ENCODE results near the gene POGLUT2.

The POGLUT2 gene

DNA sequence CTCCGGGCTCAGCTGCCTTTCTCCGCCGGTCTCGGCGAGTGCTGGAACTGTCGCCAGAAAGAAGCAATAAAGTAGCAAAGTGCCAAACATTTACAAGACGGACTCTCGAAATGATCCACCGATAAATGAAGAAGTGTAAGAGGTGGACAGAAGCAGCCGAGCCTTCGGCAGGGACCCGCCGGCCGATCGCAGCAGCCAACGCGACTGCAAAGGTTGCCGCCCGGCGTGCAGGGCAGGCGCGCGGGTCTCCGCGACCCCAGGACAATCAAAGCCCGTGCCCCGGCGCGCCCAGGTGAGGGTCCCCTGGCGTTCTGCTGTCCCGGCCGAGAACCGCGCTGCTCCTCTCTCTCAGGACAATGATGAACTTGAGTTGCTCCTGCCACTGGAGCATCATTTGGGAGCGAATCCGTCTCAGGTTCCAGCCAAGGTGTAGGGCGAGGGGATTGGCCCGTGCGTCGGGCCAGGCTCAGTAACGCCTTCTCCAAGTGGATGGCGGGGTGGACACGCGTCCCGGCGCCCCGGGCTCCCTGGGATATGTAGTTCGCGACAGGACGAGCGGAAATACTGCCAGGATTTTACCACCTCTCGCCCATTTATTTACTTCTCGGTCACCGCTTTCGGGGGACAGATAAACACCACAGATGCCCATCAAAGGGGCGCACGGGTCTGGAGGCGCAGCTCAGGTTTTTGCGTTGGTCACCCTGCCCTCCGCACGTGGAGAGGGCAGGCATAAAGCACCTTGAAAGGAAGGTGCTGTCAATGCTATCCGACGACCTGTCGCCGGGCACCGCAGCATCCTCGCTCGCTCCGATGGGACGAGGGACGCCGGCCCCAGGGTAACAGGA is at the start of gene POGLUT2, which contains the start of gene BIVM:
TSS of gene POGLUT2 (minus strand) at position 396 of the 845 bp plus-strand sequence. CDS start at position 90, 306 bp downstream.
TSS of gene BIVM (plus strand) at position 539 of the 845 bp plus-strand sequence. CDS start 8,149 bp downstream, outside the sequence.
- peak; percentile 94 for DNase-seq

- DNase-seq = peak; percentile 11
Observed at GRCh38 chr13:102847272-102848234, 48.8 kb upstream of the POGLUT2 start.

DNA sequence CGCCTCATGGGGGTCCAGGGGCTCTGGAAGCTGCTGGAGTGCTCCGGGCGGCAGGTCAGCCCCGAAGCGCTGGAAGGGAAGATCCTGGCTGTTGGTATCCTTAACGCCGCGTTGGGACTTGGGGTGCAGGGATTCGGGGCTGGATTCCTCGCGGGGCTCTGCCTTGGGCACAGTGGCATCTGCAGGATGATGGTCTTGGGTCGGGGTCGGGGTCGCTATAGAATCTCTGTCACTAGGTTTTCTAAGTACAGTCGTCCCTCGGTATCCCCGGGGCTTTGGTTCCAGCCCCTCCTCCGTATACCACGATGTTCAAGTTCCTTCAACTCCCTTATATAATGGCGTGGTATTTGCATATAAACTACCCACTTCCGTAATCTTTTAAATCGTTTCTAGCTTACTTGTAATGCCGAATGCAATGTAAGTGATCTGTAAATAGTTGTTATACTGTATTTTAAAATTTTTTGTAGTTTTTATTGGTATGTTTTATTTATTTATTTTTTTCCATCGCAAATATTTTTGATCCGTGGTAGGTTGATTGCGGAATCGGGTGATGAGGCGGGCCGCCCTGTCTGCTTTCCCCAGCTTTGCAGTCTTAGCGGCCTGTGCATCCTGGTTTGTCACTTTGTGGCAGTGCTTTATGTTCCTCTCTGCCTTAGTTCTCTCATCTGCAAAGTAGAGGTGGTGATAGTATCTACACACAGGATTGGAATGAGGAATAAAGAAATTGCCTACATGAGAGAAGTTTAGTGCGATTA is 47.7 kb upstream of the POGLUT2 start:
- DNase-seq = peak; percentile 32

GRCh38 chr13:102845630-102846260 is 47.0 kb upstream of the POGLUT2 start, which contains the start of gene ERCC5:
Gene ERCC5, plus strand, starts transcription at chr13:102846032. Its CDS starts 235 bp downstream, at chr13:102846267.
- DNase-seq = peak; percentile 98

DNA sequence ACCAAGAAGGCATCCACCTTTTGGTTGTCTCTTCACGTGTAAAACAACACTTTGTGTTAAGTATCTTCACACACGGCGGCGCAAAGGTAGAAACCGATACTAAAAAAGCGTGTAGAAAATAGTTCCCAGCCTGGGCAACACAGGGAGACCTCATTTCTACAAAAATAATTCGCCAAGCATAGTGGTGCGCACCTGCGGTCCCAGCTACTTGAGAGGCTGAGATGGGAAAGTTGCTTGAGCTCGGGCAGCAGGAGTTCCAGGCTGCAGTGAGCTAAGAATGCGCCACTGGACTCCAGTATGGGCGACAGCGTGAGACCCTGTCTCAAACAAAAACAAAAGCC is 46.5 kb upstream of the POGLUT2 start:
- DNase-seq = no peak

DNA sequence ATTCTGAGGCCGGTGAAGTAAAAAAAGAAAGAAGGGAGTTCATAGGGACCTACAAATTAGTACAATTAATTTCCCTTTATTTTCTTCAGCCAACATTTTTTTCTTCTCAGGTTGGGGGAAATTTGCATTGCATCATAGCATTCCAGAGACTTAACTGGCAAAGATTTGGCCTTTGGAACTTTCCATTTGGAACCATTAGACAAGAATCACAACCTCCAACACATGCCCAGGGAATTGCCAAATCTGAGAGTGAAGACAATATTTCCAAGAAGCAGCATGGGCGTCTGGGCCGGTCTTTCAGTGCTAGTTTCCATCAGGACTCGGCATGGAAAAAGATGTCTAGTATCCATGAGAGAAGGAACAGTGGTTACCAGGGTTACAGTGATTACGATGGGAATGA is 40.7 kb upstream of the POGLUT2 start:
- no peak for DNase-seq

- DNase-seq = no peak
Observed at GRCh38 chr13:102838982-102839381, 40.2 kb upstream of the POGLUT2 start.

GRCh38 chr13:102838273-102838672 is 39.5 kb upstream of the POGLUT2 start:
- no peak for DNase-seq

DNA sequence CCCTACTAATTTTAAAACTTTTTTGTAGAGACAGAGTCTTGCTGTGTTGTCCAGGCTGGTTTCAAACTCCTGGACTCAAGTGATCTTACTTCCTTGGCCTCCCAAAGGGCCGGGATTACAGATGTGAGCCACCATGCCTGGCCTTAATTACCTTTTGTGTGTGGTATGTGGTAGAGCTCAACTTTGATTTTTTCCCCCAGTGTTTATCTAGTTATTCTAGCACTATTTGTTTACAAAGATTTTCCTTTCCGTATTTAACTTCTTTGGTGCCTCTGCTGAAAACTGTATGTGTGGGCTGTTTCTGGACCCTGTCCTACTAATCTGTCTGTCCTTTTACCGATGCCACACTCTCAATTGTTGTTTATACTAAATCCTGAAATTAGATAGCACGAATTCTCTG is 37.7 kb upstream of the POGLUT2 start:
- DNase-seq = no peak

GRCh38 chr13:102830646-102831045 is 31.9 kb upstream of the POGLUT2 start:
- no peak for DNase-seq

- no peak for DNase-seq
Observed at GRCh38 chr13:102825921-102826706, 27.3 kb upstream of the POGLUT2 start.

DNA sequence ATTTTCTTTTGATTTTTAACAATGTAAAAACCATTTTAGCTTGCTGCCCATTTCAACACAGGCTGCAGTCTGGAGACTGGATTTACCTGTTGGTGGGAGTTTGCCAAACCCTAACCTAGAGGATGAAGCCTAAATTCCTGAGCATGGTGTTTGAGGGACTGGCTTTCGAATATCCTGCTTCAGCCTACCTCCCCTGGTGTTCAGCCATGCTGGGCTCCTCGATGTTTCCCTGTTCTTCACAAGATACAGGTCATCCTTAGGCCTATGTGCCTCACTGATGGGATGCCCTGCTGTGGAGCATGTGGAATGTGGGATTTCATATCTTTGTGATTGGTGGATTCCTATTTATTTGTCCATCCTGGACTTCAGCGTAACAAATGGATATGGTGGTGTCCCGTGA is 26.6 kb upstream of the POGLUT2 start:
- no peak for DNase-seq

DNA sequence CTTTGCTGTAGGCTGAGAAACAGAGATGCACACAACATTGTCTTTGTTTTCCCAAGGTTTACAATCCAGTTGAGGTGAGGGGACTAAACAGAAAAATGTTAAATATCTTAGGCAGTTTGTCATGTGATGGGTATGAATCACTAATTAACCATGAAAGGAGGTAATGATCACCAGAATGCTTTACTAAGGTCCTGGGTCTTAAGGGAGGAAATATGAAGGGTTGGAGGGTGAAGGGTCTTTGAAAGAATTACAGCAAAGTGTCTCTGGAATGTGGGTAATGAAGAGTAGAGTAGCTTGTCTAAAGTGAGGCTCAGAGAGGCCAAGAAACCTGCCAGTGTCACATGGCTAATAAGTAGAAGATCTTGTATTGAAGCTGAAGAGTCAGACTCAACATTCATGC is 19.1 kb upstream of the POGLUT2 start:
- no peak for DNase-seq

DNA sequence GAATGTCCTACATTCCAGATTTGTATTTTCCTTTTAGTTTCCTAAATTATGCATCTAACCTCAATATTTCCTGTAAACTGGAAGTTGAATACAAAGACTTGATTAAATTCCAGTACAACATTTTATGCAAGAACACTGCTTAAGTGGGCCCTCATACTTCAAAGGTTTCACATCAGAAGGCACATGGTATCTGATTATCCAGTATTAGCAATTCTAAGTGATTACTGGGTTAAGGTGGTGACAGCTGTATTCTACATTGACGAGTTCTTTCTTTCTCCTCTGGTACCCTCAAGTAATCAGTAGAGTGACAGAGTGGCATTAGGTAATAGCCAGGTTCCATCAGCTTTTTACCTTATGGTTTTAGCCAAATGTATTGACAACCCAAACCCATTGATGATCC is 18.5 kb upstream of the POGLUT2 start:
- DNase-seq = no peak

- DNase-seq = no peak
Observed at GRCh38 chr13:102816708-102817107, 17.9 kb upstream of the POGLUT2 start.

GRCh38 chr13:102815788-102816187 is 17.0 kb upstream of the POGLUT2 start:
- no peak for DNase-seq

GRCh38 chr13:102814793-102815192 is 16.0 kb upstream of the POGLUT2 start:
- no peak for DNase-seq

- no peak for DNase-seq
Observed at GRCh38 chr13:102814025-102814607, 15.3 kb upstream of the POGLUT2 start.

DNA sequence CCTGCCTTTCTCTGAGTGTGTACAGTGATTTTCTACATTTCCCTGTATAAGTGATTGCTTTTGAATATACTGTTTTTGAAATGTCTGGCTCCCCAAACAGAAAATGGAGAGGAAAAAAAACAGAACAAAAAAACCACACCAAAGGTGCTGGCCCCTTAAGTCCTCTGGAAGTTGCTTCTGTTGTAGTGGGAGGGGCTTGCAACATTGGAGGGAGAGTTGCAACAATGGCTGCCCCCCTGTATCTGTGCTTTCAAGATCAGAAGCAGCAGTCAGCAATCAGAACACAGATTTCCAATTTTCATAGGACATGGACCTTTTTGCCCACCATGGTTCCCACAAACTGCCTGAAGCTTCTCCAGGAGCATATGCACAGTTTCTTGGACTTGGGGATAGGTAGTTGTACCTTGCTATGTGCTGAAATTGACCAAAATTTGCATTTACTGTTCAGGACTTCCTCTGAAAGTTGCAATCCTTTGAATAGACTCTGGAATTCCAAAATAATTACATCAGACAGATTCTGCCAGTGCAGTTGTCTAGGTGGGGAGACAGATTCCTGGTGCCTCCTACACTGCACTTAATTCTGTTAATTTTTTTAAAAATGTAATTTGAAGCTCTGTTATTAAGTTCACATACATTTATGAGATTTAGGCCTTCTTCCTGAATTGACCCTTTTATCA is 14.0 kb upstream of the POGLUT2 start:
- no peak for DNase-seq

GRCh38 chr13:102807699-102808098 is 8.9 kb upstream of the POGLUT2 start:
- no peak for DNase-seq
